NCI-H146 (cell line): Measurements from ENCODE around the gene MCM8.
"Not testable (repeated sequence)": the region's sequence is repeated elsewhere in the genome, so short reads cannot be mapped to it uniquely, and the experiment has no call there.

Experiments used
- DNase-seq: peaks from one replicate; lab custom pipeline; 2025; lab: John Stamatoyannopoulos, UW

MCM8 gene

GRCh38 chr20:6007094-6007528 lies 56.7 kb downstream of the MCM8 start:
- no peak for DNase-seq

- DNase-seq, result no peak
Observed at GRCh38 chr20:6007529-6008103, 57.2 kb downstream of the MCM8 start.

GRCh38 chr20:6008254-6008653 lies 57.8 kb downstream of the MCM8 start:
- DNase-seq, result no peak

- no peak for DNase-seq
Observed at GRCh38 chr20:6012179-6012578, 61.7 kb downstream of the MCM8 start.

GRCh38 chr20:6014017-6014416 lies 63.6 kb downstream of the MCM8 start:
- no peak for DNase-seq

- no peak for DNase-seq
Observed at GRCh38 chr20:6014957-6015356, 64.5 kb downstream of the MCM8 start.

GRCh38 chr20:6017467-6017866 lies 67.0 kb downstream of the MCM8 start:
- DNase-seq, result no peak

- no peak for DNase-seq
Observed at GRCh38 chr20:6017880-6018279, 67.4 kb downstream of the MCM8 start.

GRCh38 chr20:6024768-6025167 lies 74.3 kb downstream of the MCM8 start:
- no peak for DNase-seq

GRCh38 chr20:6026051-6026450 lies 75.6 kb downstream of the MCM8 start:
- no peak for DNase-seq

- no peak for DNase-seq
Observed at GRCh38 chr20:6028818-6029217, 78.4 kb downstream of the MCM8 start.

- no peak for DNase-seq
Observed at GRCh38 chr20:6029538-6029937, 79.1 kb downstream of the MCM8 start.

GRCh38 chr20:6030453-6031080 lies 80.1 kb downstream of the MCM8 start:
- DNase-seq, result no peak

- DNase-seq, result not testable (repeated sequence)
Observed at GRCh38 chr20:6032907-6033306, 82.5 kb downstream of the MCM8 start.

GRCh38 chr20:6034134-6034969 lies 83.9 kb downstream of the MCM8 start:
- DNase-seq, result peak; percentile 8

- DNase-seq, result no peak
Observed at GRCh38 chr20:6036213-6036612, 85.8 kb downstream of the MCM8 start.

- DNase-seq, result no peak
Observed at GRCh38 chr20:6037082-6037481, 86.6 kb downstream of the MCM8 start.

GRCh38 chr20:6038256-6038655 lies 87.8 kb downstream of the MCM8 start:
- no peak for DNase-seq

GRCh38 chr20:6039766-6040165 lies 89.3 kb downstream of the MCM8 start:
- no peak for DNase-seq

GRCh38 chr20:6040540-6040939 lies 90.1 kb downstream of the MCM8 start:
- no peak for DNase-seq

GRCh38 chr20:6040958-6041807 lies 90.7 kb downstream of the MCM8 start:
- DNase-seq, result no peak

GRCh38 chr20:6041808-6042265 lies 91.4 kb downstream of the MCM8 start:
- no peak for DNase-seq
